ENCODE data around the gene ZNF593. TPM values are rescaled to one million over a fixed set of nuclear protein-coding genes. Genes with fewer than 3 reads are reported as not detected.

Gene ZNF593
- total RNA-seq, 1 donor from 2014 or later, result 26.5 TPM

DNA sequence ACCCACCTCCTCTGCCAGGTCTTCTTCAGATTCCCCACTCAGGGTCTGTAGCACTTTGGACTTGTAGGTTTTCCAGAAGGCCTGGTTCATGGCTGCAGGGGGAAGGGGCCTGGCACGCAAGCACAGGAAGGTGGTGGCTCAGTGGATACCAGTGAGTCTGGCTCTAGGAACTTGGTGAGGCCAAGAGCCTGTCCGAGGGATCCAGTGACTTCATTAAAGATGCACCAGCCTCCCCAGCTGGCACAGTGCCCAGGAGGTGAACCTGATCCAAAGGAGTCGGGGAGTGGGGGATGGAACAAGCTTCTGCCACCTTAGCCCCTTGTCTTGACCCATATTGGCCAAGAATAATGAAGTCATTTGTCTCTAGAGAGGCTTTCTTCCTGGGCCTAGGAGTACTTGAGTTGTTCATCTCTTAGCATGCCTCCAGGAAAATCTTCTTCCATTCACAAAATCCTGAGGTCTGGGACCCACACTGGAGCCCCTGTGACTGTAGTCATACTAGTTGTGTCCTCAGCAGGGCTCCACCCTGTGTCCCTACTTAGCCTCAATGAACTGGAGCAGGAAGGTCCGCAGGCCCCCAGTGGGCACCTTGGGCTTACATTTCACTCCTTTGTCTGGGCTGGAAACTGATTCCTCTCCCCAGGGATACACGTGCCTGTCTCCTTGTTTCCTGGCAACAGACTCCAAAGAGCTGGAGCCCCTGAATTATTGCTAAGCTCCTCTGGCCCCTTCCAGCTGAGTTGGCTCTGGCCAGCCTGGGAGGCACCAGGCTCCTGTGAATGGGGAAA lies 1.1 kb upstream of the ZNF593 start, which contains the start of gene C1orf232:
C1orf232 (minus strand) TSS at position 554 of the 788 bp plus-strand sequence; CDS start at position 90, 464 bp downstream.
- DNase-seq (ENCODE audit: extremely low read depth, low read depth, low spot score), result no peak

DNA sequence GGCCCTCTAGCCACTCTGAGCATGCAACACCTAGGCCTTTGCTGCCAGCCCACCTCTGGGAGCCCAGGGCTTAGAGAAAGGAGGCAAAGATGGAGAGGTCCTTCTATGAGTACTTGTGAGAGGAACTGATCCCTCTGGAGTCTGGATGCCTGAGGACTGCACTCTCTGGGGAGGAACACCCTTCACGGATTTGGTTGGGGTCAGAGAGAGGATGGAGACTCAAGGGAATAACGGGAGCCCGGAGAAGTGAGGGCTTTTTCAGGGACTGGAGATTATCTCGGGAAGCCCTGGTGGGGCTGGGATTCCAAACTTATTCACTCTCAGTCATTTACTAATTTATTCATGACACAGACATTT lies 532 bp upstream of the ZNF593 start:
- no peak for DNase-seq (ENCODE audit: extremely low read depth, low read depth, low spot score)

DNA sequence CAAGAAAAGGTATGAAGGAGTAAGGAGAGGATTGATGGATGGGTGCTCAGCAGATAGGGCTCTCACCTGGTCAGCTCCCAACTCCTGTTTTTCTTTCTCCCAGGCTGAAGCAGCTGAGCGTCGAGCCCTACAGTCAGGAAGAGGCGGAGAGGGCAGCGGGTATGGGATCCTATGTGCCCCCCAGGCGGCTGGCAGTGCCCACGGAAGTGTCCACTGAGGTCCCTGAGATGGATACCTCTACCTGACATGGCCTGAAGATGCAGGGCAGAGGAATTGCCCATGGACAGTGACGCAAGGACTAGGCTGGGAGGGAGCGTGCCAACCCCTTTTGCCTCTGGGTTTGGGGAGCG lies 739 bp downstream of the ZNF593 start:
- no peak for DNase-seq (ENCODE audit: extremely low read depth, low read depth, low spot score)

GRCh38 chr1:26171084-26172072 lies 1.7 kb downstream of the ZNF593 start, which contains the start of gene ZNF593OS:
Gene ZNF593OS, minus strand, starts transcription at chr1:26171832. Its CDS starts 171 bp downstream, at chr1:26171661.
- no peak for DNase-seq (ENCODE audit: extremely low read depth, low read depth, low spot score)

DNA sequence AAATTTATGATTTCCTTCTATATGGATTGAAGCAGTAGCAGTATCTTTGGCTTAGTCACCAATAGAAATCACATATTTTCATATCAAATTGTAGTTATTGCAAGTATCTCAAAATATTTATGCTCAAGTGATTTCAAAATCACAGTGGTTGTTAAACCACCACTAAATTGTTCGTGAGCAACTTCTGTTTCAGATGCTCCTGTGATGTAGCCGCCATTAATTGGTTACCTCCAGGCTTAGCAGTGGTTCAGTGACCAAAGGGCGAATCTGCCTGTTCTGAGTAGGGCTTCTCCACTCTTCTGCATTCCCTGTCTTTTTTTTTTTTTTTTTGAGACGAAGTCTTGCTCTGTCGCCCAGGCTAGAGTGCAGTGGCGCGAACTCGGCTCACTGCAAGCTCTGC lies 5.6 kb downstream of the ZNF593 start:
- no peak for DNase-seq (ENCODE audit: extremely low read depth, low read depth, low spot score)

GRCh38 chr1:26177182-26177684 lies 7.5 kb downstream of the ZNF593 start, which contains the start of gene CNKSR1:
Gene CNKSR1, plus strand, starts transcription at chr1:26177491. Its CDS starts 57 bp downstream, at chr1:26177548.
- DNase-seq (ENCODE audit: extremely low read depth, low read depth, low spot score), result no peak

- no peak for DNase-seq (ENCODE audit: extremely low read depth, low read depth, low spot score)
Observed at GRCh38 chr1:26180010-26180506, 10.3 kb downstream of the ZNF593 start.

GRCh38 chr1:26181586-26182382 lies 12.1 kb downstream of the ZNF593 start:
- DNase-seq (ENCODE audit: extremely low read depth, low read depth, low spot score), result no peak

DNA sequence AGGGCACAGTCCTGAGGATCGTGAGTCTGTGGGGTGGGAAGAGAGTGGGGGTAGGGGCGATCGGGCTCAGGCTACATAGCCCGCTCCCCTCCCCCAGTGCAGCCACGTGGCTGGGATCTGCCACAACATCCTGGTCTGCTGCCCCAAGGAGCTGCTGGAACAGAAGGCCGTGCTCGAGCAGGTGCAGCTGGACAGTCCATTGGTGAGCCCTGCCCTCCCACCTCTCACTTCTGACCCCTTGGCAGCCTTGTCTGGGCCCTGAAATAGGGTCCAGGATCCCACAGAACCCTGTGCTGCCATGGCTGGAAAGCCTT lies 12.6 kb downstream of the ZNF593 start:
- DNase-seq (ENCODE audit: extremely low read depth, low read depth, low spot score), result no peak

GRCh38 chr1:26184086-26184485 lies 14.4 kb downstream of the ZNF593 start:
- DNase-seq (ENCODE audit: extremely low read depth, low read depth, low spot score), result no peak

GRCh38 chr1:26184883-26185282 lies 15.2 kb downstream of the ZNF593 start:
- DNase-seq (ENCODE audit: extremely low read depth, low read depth, low spot score), result no peak

DNA sequence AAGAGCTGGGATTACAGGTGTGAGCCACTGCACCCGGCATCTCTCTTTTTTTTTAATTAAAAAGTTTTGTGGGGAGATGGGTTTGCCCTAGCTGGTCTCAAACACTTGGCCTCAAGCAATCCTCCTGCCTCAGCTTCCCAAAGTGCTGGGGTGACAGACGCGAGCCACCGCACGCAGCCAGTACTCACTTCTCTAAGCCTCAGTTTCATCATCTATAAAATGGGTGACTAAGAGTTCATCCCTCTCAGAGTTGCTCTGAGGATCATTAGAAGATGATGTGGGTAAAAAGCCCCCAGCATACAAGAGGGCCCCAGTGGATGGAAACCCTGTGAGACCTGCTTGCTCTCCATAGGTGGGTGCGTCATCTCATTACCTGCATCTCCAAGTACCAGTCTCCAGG lies 18.2 kb downstream of the ZNF593 start:
- no peak for DNase-seq (ENCODE audit: extremely low read depth, low read depth, low spot score)

- no peak for DNase-seq (ENCODE audit: extremely low read depth, low read depth, low spot score)
Observed at GRCh38 chr1:26188477-26188876, 18.8 kb downstream of the ZNF593 start.

DNA sequence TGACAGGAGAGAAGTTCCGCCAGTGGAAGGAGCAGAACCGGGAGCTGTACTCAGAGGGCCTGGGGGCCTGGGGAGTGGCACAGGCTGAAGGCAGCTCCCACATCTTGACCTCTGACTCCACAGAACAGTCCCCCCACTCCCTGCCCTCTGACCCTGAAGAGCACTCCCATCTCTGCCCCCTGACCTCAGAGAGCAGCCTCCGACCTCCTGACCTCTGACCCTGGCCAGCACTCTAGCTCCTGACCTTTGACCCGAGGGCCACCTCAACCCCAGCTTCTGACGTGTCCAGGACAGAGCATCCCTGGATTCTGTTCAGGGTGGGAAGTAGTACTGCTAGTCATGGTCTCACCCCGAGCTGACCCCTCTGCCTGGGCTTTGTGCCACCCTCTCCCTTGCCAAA lies 19.6 kb downstream of the ZNF593 start:
- no peak for DNase-seq (ENCODE audit: extremely low read depth, low read depth, low spot score)

GRCh38 chr1:26189751-26190275 lies 20.1 kb downstream of the ZNF593 start:
- DNase-seq (ENCODE audit: extremely low read depth, low read depth, low spot score), result no peak

- DNase-seq (ENCODE audit: extremely low read depth, low read depth, low spot score), result no peak
Observed at GRCh38 chr1:26190373-26190987, 20.8 kb downstream of the ZNF593 start, which contains the start of gene CATSPER4. Gene CATSPER4, plus strand, starts transcription at chr1:26190602. Its CDS starts 26 bp downstream, at chr1:26190628.

GRCh38 chr1:26191739-26192138 lies 22.0 kb downstream of the ZNF593 start:
- no peak for DNase-seq (ENCODE audit: extremely low read depth, low read depth, low spot score)

DNA sequence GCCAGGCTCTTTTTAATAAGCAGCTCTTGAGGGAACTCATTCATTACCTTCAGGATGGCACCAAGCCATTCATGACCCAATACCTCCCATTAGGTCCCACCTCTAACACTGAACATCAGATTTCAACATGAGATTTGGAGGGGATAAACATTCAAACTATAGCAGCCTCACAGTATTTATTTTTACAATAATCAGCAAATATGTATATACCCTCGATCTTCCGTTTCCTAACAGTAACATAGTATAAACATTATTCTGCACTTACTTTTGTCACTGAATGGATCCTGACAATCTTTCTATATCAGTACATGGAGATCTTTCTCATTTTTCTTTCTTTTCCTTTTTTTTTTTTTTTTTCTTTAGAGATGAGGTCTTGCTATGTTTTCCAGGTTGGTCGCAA lies 26.1 kb downstream of the ZNF593 start:
- no peak for DNase-seq (ENCODE audit: extremely low read depth, low read depth, low spot score)

DNA sequence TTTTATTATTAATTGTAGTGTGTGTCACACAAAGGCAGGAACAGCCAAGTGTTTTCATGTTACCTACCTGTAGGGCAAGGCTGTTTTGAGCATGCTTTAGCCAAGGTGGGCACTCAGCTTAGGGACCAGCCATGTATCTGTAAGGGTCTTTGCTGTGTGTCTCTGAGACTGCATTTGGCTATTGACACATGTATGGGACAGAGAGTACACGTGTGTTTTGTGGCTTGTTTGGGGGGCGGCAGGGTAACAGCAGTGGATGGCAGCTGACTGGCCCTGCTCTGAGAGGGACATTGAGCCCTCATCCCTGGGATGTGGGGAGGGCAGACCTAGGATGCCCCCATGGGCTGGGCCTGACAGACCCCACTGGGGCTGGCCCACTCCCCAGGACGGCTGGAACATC lies 27.6 kb downstream of the ZNF593 start:
- DNase-seq (ENCODE audit: extremely low read depth, low read depth, low spot score), result no peak

DNA sequence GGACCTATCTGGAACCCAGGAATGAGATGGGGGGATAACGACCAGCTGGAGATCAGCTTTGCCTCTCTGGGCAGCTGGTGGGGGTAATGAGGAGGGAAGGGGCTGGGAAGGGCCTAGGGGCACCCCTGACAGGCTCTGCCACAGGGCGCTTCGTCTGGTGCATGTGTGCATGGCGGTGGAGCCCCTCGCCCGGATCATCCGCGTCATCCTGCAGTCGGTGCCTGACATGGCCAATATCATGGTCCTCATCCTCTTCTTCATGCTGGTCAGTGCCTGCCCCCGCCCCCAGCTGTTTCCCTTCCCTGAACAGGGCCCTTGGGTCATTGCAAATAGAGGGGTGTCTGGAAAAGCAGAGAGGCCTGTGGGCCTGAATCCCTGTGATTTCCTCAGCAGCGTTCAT lies 28.1 kb downstream of the ZNF593 start:
- no peak for DNase-seq (ENCODE audit: extremely low read depth, low read depth, low spot score)
